HG03097 (cell line): ENCODE results near the gene ANAPC16.

Experiments used
- ATAC-seq: cut with Tn5 transposase; IDR thresholded peaks from one replicate; pipeline ENCODE4 v1.9.1; 2021; ENCODE audit not compliant: unreplicated experiment, low FRiP score

Gene ANAPC16

DNA sequence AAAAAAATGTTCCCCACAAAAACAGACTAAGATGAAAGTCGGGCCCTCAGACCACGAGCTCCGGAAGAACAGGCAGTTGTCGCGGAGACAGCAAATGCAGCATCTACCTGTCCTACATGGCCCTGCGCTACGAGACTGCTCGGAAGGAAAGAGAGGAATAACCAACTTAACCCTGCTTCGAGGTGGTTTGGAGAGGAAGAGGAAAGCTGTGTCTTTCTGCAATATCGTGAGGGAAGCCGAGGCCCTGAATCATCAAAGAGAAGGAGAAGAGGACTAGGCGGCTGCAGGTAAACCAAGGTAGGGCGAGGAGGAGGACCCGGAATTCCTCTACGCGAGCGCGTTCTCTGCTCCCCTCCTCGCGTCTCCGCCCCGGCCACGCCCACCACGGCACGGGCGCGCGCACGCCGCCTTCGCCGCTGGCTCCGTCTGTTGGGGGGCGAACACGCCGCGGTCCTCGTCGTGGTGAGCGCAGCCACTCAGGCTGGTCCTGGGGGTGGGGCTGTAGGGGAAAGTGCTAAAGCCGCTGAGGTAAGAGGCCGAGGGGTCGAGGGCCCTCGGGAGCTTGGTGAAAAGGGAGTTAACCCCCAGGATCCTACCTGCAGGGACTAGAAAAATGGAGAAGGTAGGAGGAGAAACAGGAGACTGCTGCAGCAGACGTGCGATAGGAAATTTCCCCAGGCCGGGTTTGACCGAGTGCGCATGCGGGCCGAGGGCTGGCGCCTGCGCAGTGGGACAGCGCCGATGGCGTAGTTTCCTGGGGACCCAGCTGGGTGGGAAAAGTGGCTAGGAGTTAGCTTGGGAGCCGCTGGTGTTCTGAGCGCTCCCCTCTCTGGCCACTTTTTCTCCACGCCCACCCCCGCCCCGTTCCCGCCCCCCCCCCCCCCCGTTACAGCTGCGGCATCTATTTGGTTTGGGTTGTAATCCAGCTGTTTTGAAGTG, at the start of gene ANAPC16, which contains the start of gene ASCC1:
Gene ANAPC16, plus strand, starts transcription at position 402 of the 939 bp plus-strand sequence. CDS start 7,903 bp downstream, outside the sequence.
Gene ASCC1, minus strand, starts transcription at position 666 of the 939 bp plus-strand sequence. CDS start 2,978 bp downstream, outside the sequence.
- ATAC-seq: peak; percentile 73

GRCh38 chr10:72167118-72167517, 48.7 kb upstream of the ANAPC16 start:
- ATAC-seq: no peak

- ATAC-seq: no peak
These were observed 45.5 kb upstream of the ANAPC16 start for GRCh38 chr10:72170263-72170662.

GRCh38 chr10:72170733-72171132, 45.1 kb upstream of the ANAPC16 start:
- no peak for ATAC-seq

DNA sequence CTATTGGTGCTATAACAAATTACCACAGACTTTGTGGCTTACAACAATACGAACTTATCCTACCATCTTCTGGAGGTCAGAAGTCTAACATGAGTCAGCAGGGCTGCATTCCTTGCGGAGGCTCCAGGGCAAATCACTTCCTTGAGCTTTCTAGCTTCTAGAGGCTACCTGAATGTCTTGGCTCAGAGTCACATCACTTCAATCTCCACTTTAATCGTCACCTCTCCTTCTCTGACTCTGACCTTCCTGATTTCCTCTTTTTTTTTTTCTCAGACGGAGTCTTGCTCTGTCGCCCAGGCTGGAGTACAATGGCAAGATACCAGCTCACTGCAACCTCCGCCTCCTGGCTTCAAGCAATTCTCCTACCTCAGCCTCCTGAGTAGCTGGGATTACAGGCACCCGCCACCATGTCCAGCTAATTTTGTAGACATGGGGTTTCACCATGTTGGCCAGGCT, 44.6 kb upstream of the ANAPC16 start:
- no peak for ATAC-seq

DNA sequence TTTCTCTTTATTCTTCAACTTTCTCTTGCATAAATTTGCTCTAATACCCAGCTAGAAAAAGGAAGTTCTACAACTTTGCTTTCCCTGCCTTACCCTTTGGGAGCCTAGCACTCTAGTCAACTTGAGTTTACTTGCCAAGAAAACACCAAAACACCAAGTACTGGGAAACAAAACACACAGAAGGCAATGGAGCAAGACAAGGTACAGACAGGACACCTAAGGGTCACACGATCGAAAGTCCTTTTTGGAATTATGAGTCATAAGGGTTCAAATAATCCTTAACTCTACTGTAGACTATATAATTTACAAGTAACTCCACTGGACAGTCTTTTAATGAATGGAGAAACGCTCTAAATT, 42.6 kb upstream of the ANAPC16 start:
- no peak for ATAC-seq

DNA sequence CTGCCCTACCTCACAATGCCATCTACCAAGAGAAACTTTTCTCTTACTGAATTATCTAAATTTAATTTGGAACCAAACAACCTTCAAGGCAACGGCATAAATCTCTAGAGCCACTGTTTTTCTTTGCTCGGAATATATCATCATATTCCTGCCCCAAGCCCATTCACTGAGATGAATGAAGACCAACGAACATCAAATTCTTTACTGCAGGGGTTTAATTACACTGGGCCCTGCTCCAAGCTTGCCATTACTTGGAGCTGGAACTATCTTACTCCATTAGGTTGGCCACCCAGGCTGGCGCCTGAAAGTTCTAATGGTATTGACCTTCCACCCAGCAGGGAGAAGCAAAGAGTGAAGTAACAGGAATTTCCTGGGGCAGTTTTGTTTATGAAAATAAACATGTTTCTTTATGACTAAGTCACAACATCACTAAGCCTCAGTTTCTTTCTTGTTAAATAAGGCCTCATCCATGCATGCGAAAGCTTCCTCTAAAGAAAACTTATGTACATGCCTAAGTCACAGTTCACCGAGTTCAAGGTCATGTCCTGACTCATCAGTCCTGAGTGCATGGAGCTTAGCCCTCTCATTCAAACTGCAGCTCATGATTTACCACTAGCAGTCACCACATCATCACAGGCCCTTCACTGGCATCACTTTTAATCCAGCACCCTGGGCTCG, 42.1 kb upstream of the ANAPC16 start:
- peak; percentile 59 for ATAC-seq

GRCh38 chr10:72174297-72174662, 41.5 kb upstream of the ANAPC16 start:
- ATAC-seq: no peak

GRCh38 chr10:72175149-72175548, 40.7 kb upstream of the ANAPC16 start:
- no peak for ATAC-seq

DNA sequence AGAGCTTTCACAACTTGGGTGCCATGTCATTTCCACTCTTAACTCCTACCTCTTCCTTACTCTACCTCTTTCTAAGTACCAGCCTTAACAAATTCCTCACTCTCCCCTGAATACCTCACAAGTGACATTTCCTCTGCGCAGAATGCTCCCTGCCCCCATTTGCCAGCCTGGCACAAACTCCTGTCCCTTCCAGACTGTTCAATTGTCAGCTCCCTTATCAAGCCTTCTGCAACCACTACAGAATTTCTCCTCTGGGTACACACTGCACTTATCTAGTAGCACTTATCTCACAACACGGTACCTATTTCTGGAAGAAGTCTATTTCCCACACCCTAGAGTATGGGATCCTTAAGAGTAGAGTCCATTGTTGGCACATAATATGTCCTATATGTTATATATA, 39.1 kb upstream of the ANAPC16 start:
- ATAC-seq: no peak

GRCh38 chr10:72177454-72177853, 38.4 kb upstream of the ANAPC16 start:
- ATAC-seq: no peak

- no peak for ATAC-seq
These were observed 31.7 kb upstream of the ANAPC16 start for GRCh38 chr10:72184156-72184555.

DNA sequence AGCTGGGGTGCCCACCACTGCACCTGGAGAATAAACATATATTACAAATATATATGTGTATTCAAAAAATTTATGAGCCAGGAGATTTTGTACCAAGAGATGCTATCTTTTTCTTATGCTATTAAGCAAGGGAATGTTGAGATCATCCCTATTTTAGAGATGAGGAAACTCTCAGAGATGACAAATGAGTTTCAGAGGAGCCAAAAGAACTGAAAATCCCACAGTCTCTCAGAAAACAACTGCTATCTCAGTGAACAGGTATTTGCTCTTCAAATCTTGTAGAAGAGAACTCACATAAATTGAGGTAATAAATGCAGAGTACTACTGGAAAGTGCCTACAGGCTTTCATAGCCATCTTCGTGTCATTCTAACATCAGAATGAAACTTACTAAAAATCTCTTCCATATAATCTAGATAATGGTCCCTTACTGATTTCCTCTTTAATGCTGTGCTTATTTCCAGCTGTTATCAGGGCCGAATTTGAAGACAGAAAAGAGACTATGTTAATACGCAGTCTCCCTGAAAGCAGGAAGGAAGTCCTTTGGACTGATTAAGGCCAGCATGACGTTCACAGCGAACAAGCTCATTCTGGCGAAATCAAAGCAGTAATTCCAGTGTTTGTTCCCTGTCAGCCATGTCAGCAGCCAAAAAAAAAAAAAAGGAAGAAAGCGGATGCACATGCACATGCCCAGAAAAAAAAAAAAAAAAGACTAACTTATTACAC, 29.4 kb upstream of the ANAPC16 start:
- ATAC-seq: no peak

DNA sequence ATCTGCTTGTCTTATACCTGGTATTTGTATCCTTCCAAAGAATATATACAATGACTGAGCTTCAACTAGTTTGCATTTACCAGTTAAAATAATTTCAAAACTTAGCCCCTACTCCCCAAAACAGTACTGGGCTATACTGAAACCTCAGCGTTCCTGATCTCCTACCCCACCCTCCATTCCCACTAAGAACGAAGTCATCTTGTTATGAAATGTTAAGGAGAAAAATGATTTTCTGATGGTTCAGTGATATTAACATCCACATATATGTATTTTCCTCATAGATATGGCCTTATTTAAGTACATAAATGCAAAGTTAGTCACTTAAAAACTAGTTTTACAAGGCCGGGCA, 28.9 kb upstream of the ANAPC16 start:
- ATAC-seq: no peak

DNA sequence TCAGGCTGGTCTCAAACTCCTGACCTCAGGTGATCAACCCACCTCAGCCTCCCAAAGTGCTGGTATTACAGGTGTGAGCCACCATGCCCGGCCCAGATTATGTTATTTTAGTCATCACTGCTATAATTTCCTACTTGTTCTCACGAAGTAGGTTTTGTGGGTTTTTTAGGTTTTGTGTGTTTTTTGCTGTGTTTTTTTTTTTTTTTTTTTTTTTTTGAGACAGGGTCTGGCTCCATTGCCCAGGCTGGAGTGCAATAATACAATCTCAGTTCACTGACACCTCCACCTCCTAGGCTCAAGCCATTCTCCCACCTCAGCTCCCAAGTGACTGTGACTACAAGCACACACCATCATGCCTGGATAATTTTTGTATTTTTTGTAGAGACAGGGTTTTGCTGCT, 20.9 kb upstream of the ANAPC16 start:
- no peak for ATAC-seq

- no peak for ATAC-seq
These were observed 14.9 kb upstream of the ANAPC16 start for GRCh38 chr10:72200883-72201282.

- ATAC-seq: no peak
These were observed 14.5 kb upstream of the ANAPC16 start for GRCh38 chr10:72201293-72201692.

- ATAC-seq: no peak
These were observed 11.5 kb upstream of the ANAPC16 start for GRCh38 chr10:72204296-72204695.

GRCh38 chr10:72204724-72205123, 11.1 kb upstream of the ANAPC16 start:
- ATAC-seq: no peak

DNA sequence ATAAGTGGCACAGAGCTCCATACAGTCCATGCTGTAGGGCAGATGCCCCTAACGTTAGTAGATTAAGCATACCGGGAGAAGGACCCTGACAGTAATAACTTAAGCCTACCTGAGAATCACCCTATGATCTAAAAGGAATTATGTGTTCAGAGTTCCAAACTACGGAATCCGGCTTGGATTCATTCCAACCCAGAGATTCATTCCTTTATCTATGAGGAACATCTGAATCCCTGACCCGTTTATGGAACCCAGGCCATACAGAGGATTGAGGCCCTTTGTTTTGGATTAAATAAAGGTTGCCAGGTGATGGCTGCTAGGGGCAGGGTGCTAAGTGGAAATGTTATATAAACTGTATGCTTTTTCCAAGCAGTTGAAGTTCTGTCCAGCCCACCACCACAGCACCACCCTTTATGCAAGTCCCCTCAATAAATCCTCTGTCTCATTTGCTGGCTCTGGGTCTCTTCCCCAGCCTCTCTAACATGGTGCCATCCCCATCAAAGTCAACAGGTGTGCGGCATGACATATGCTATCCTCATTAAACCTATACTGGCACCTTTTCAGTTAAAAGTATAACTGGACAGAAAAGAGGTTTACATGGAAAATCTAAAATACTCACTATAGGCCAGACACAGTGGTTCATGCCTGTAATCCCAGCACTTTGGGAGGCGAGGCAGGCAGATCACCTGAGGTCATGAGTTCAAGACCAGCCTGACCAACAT, 9.1 kb upstream of the ANAPC16 start:
- ATAC-seq: no peak
